NCI-H226 (cell line): ENCODE measurements around the gene RBM24.

Source experiments
- DNase-seq: peaks from one replicate; pipeline ENCODE4 v3.0.0-alpha.2; 2015

RBM24 gene

GRCh38 chr6:17281100-17281496 is at the start of gene RBM24:
Gene RBM24, plus strand, starts transcription at chr6:17281361. Its CDS starts 221 bp downstream, at chr6:17281582.
- peak; percentile 46 for DNase-seq

- DNase-seq = peak; percentile 83
Measured at GRCh38 chr6:17233531-17233930, 47.6 kb upstream of the RBM24 start.

- DNase-seq = no peak
Measured at GRCh38 chr6:17237246-17237645, 43.9 kb upstream of the RBM24 start.

- no peak for DNase-seq
Measured at GRCh38 chr6:17239260-17239659, 41.9 kb upstream of the RBM24 start.

GRCh38 chr6:17240803-17241500 is 40.2 kb upstream of the RBM24 start:
- no peak for DNase-seq

- DNase-seq = no peak
Measured at GRCh38 chr6:17242087-17242486, 39.1 kb upstream of the RBM24 start.

- DNase-seq = no peak
Measured at GRCh38 chr6:17250237-17250636, 30.9 kb upstream of the RBM24 start.

GRCh38 chr6:17251953-17252352 is 29.2 kb upstream of the RBM24 start:
- DNase-seq = no peak

- no peak for DNase-seq
Measured at GRCh38 chr6:17258749-17259148, 22.4 kb upstream of the RBM24 start.

GRCh38 chr6:17265570-17265969 is 15.6 kb upstream of the RBM24 start:
- DNase-seq = no peak

- DNase-seq = no peak
Measured at GRCh38 chr6:17267566-17267965, 13.6 kb upstream of the RBM24 start.

GRCh38 chr6:17268114-17268513 is 13.0 kb upstream of the RBM24 start:
- DNase-seq = peak; percentile 28

- DNase-seq = peak; percentile 56
Measured at GRCh38 chr6:17269840-17270239, 11.3 kb upstream of the RBM24 start.

- no peak for DNase-seq
Measured at GRCh38 chr6:17271628-17272027, 9.5 kb upstream of the RBM24 start.

- DNase-seq = no peak
Measured at GRCh38 chr6:17276766-17277165, 4.4 kb upstream of the RBM24 start.

- no peak for DNase-seq
Measured at GRCh38 chr6:17277256-17277655, 3.9 kb upstream of the RBM24 start.

- peak; percentile 66 for DNase-seq
Measured at GRCh38 chr6:17278289-17279063, 2.7 kb upstream of the RBM24 start.

- no peak for DNase-seq
Measured at GRCh38 chr6:17280138-17280537, 1.0 kb upstream of the RBM24 start.

GRCh38 chr6:17280552-17281090 is 540 bp upstream of the RBM24 start:
- DNase-seq = no peak

GRCh38 chr6:17281497-17282481 is 628 bp downstream of the RBM24 start:
- no peak for DNase-seq

- DNase-seq = no peak
Measured at GRCh38 chr6:17283074-17283473, 1.9 kb downstream of the RBM24 start.

GRCh38 chr6:17289630-17290061 is 8.5 kb downstream of the RBM24 start:
- no peak for DNase-seq

GRCh38 chr6:17291778-17292177 is 10.6 kb downstream of the RBM24 start:
- no peak for DNase-seq
